GM19463 (cell line): ENCODE results near the gene FGB.

Experiments
- ATAC-seq: cut with Tn5 transposase; IDR thresholded peaks from one replicate; pipeline ENCODE4 v1.9.1; 2021; ENCODE audit warnings: mild to moderate bottlenecking, moderate library complexity; ENCODE audit not compliant: unreplicated experiment

FGB gene

GRCh38 chr4:154565704-154566103 is 2.9 kb downstream of the FGB start:
- no peak for ATAC-seq

GRCh38 chr4:154566639-154567204 is 3.9 kb downstream of the FGB start:
- no peak for ATAC-seq

- ATAC-seq = no peak
These were observed 6.2 kb downstream of the FGB start for GRCh38 chr4:154569028-154569427.

GRCh38 chr4:154569584-154569983 is 6.8 kb downstream of the FGB start:
- ATAC-seq = no peak

- no peak for ATAC-seq
These were observed 10.5 kb downstream of the FGB start for GRCh38 chr4:154573190-154573870.

- no peak for ATAC-seq
These were observed 11.5 kb downstream of the FGB start for GRCh38 chr4:154574311-154574710.

GRCh38 chr4:154577324-154577723 is 14.5 kb downstream of the FGB start:
- no peak for ATAC-seq

- ATAC-seq = no peak
These were observed 16.1 kb downstream of the FGB start for GRCh38 chr4:154578919-154579318.

- no peak for ATAC-seq
These were observed 17.1 kb downstream of the FGB start for GRCh38 chr4:154579927-154580326.

- ATAC-seq = no peak
These were observed 19.9 kb downstream of the FGB start for GRCh38 chr4:154582723-154583122.

GRCh38 chr4:154583230-154583629 is 20.4 kb downstream of the FGB start:
- no peak for ATAC-seq

GRCh38 chr4:154583677-154584076 is 20.9 kb downstream of the FGB start:
- no peak for ATAC-seq

- no peak for ATAC-seq
These were observed 21.4 kb downstream of the FGB start for GRCh38 chr4:154584259-154584658.

- no peak for ATAC-seq
These were observed 22.7 kb downstream of the FGB start for GRCh38 chr4:154585369-154586018.

GRCh38 chr4:154586296-154587033 is 23.7 kb downstream of the FGB start:
- ATAC-seq = no peak

GRCh38 chr4:154588198-154588597 is 25.4 kb downstream of the FGB start:
- no peak for ATAC-seq

- no peak for ATAC-seq
These were observed 26.7 kb downstream of the FGB start for GRCh38 chr4:154589296-154590197.

GRCh38 chr4:154590329-154591006 is 27.7 kb downstream of the FGB start, which contains the start of gene FGA:
Gene FGA, minus strand, starts transcription at chr4:154590742. Its CDS starts 55 bp downstream, at chr4:154590687.
- no peak for ATAC-seq

GRCh38 chr4:154591890-154592289 is 29.1 kb downstream of the FGB start:
- no peak for ATAC-seq

- no peak for ATAC-seq
These were observed 31.1 kb downstream of the FGB start for GRCh38 chr4:154593868-154594267.
